NCI-H2171 treated with DMSO at 0.1 percent for 48 hours (cell line): ENCODE data around the gene AKAP5.
"Not testable (repeated sequence)": the region's sequence is repeated elsewhere in the genome, so short reads cannot be mapped to it uniquely, and the experiment has no call there.

Experiments used
- DNase-seq: peaks from one replicate; lab custom pipeline; 2025; lab: John Stamatoyannopoulos, UW

AKAP5 gene

DNA sequence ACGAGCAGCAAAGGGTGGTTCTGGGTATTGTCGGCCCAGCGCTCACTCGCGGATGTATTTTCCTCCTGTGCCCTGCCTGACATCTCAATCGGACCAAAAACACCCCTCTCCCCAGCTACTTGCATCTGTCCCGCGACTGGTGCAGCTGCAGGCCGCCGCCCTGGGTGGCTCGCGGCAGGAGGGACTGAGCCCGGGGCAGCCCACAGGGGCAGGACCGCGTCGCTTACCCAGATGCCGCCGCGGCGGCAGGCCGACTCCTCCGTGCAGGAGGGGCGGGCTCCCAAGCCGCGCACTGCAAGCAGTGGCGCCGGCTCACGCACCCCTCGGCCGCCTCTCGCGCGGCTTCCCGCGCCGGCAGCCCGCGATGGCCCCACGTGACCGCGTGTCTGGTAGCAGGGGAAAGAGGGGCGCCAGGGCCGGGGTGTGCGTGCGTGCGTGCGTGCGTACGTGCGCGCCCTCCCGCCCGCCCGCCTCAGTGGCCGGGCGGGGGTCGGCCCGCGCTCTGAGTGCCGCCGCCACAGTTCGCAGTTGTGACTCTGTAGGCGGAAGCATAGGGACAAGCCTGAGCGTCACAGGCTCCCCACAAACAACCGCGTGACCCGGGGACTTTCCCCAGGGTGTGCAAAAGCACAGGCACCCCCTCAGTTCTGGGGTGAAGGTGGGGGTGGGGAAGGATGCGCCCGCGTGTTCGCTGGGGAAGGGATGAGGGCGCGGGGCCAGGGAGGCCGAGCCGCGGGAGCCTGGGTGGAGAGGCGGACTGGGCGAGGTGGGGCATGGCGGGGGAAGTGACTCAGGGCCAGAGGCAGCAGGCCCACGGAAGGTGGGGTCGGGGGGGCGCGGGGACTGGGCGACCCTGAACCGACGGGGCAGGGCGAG is 38.4 kb downstream of the AKAP5 start, which contains the start of gene ZBTB25:
TSS of gene ZBTB25 (minus strand) at position 405 of the 876 bp plus-strand sequence. CDS start 13,305 bp downstream, outside the sequence.
- DNase-seq: peak; percentile 95

DNA sequence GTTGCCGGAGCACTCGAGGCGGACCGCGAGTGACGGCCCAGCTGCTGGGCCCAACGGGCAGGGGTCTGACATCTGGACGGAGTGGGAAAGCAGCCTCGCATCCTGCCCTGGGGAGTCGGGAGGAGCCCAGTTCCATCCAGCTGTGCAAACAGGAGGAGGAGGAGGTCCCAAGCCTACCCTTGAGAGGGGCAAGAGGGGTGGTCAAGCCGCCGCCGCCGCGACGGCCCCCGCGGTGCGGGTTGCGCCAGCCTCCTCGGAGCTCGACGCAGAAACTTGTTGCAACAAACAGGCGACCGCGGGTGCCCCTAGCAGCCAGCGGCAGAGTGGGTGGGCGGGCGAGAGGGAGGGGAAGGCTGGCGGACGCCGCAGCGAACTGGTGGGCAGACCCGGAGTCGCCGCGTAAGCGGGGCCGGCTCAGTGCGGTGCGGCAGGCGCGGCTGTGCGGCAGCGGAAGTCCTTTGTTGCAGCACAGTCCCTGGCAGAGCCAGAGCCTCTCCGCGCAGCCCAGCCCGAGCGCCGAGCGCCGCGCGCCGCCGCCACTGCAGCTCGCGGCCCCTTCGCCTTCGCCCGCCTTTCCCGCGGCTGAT is 39.1 kb downstream of the AKAP5 start, which contains the start of gene ZBTB1:
TSS of gene ZBTB1 (plus strand) at position 461 of the 587 bp plus-strand sequence. CDS start 16,735 bp downstream, outside the sequence.
- DNase-seq: peak; percentile 84

DNA sequence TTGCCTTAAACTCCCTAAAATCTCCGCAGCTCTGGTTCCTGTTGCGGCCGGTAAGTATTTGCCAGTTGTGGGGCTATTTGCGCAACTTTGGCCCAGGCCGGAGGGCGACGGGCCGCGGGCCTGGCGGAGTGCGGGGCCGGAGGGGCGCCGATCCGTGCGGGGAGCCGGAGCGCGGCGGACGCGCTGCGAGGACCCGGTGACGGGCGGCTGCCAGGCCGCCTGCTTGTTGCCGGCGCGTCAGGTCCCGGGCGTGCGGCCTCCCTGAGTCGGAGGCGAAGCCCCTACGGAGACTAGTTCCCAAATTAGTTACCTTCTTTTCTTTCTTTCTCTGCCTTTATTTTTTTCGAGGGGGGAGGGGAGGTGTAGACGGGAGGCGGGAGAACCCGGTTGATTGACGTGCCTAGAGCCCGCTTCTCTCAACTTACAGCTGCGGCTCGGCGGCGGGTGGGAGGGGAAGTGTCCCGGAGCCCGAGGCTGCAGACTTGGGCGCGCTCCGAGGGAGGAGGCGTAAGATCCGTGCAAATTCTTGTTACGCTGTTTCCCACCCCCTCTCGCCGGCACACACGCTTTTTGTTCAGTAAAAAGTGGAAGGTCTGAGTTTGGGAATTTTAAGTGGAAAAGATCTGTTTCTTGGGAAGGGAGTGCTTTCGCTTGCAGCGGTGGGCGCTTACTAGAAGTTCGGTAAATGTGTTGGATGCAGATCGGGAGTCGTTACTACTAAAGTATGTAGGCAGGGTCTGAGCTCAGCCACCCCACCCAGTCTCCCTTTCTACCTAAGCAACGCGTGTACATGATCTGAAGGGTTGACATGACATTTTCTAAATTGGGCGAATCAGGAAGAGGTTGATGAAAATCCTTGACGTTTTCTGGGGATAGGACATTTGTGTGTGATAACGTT is 39.8 kb downstream of the AKAP5 start:
- DNase-seq: peak; percentile 90

DNA sequence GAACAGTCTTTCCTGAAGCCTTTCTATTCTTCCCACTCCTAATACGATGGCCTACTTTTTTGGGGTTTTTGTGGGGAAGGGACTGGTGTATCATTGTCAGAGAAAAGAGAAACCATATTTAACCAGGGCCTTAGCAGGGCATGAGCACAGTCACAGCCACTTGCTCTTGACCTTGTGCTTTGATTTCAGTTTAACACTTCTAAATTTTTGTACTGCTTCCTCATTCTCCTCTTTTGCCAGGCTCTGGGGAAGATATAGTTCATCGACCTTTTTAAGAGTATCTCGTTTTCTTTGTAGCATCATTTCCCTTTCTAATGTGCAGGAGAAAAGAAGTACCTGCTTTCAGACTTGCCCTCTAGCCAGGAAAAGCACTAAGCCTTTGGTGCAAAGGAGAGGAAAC is 41.4 kb downstream of the AKAP5 start:
- no peak for DNase-seq

DNA sequence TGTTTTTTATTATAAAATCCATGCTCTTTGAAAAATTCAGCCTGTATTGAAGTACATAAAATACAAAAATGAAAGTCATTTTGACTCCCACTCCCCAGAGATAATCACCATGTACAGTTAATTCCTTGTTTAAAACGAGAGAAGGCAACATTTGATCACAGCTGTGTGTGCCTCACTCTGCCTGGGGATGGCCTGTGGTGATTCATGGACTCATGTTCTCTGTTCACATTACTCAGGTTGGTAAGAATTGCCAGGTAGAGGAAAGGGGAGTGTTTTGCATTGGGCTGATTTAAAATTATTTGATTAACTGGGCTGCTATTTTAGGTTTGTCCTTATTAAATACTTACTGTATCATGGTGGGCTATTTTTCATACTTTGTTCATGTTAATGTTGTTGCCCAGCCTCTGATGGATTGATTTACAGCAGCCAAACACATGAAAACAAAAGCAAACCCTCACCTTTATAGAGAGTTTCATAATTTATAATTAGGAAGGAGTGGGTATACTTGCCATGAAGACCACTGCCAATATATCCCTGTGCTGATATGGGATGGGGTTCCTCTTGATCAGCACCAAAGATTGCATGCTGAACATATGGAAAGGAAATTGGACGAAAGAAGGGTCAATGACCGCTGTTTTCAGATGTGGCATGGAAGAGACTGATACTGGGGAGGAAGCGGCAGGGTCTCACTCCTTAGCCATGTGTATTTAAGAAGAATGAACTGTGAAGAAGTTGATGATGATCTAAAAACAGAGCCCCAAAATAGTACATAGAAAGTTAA is 42.3 kb downstream of the AKAP5 start:
- DNase-seq: no peak

DNA sequence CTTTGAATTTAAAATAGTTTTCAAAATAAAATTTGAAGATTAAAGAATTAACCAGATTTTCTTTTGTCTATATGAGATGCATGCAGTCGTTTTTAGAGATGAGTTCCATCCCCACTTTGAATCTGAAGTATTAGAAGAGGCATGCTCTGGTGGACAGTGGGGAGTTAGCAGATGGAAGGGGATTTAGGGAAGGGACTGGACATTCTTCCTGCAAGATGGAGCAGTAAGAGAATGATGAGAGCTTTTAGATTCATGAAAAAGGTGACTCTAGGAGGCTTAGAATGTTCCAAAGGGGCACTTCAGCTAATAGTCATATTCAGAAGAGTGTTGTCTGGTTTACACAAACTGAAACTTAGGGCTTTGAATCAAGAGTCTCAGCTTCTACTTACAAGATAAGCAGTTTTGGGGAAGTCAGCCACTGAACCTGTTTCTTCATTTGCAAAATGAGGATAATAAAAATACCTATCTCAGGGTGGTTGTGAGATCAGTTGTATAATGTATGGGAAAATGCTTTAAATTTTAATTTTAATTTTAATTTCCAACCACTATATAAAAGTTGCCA is 43.0 kb downstream of the AKAP5 start:
- no peak for DNase-seq

DNA sequence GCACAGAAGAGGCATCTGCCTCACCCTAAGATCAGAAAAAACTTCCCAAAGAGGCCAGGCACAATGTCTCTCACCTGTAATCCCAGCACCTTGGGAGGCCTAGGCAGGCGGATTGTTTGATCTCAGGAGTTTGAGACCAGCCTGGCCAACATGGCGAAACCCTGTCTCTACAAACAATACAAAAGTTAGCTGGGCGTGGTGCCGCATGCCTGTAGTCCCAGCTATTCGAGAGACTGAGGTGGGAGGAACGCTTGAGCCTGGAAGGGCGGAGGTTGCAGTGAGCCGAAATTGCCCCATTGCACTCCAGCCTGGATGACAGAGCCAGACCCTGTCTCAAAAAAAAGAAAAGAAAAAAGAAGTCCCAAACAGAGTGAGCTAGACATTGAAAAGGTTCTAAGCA is 43.7 kb downstream of the AKAP5 start:
- no peak for DNase-seq

DNA sequence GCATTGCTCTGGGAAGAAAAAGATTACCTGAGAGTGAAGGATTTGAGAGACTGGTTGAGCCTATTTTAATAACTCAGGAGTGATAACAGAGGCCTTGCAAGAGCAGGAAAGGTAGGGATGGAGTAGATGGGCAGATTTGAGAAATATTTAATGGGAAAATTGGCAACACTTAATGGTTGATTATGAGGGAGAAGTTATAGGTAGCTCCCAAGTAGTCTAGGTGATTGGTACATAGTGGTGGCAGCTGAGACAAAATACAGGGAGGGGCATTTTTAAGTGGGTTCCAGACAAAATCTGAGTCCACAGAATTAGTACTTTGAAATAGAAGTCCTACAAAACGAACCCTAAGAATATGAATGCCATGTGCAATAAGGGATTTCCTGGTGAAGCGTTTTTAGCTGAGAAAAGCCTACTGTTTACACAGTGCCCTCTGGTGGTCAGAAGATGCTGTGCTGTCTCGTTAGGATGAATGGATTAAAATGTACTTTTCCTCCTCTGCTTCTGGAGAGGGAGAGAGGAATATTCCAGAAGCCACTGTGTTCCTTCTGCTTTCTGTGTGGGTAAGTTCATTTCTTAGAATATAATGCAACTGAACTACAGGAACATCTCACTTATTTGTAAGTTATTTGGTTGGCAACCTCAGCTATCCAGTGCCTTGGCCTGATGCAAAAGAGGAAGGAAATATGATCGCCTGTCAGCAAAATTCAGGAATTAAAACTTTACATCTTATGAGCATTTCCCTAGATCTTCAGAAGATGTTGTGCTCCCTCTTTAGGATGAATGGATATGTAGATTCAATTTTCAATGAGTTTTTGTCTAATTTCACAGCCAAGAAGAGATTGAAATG is 45.7 kb downstream of the AKAP5 start:
- peak; percentile 75 for DNase-seq

DNA sequence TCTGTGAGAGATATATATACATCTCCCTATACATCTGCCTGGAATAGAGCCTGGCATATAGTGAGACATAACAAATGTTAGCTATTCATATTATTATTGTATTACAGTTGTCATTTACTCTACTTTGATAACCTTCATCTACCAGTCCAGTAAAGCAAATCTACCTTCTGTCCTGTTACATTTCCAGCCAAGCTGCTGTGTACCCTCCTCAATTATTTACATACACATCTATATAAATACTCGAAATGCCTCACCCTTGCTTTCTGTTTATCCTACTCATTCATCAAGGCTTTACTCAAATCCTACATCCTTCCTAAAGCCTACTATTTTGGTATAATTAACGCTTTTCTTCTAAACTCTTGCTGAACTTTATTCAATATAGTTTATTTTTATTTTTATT is 48.0 kb downstream of the AKAP5 start:
- no peak for DNase-seq

DNA sequence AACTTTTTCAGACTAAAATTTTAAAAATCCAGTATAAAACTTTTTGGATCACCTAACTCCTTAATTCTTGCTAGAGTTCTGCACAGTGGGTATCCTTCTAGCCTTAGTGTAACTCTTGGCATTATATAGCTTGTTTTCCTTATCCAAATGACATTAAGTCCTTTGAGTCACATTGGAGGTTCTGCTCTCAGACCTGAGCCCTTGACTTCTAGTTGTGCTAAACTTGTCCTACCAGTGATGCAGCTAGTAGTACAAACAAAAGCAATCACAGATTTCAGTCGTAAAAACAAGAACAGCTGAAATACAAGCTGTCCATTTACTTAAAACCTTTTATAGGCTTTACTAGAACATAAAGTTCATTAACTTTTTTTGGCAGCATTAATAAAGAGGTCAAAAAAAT is 49.8 kb downstream of the AKAP5 start:
- DNase-seq: no peak

DNA sequence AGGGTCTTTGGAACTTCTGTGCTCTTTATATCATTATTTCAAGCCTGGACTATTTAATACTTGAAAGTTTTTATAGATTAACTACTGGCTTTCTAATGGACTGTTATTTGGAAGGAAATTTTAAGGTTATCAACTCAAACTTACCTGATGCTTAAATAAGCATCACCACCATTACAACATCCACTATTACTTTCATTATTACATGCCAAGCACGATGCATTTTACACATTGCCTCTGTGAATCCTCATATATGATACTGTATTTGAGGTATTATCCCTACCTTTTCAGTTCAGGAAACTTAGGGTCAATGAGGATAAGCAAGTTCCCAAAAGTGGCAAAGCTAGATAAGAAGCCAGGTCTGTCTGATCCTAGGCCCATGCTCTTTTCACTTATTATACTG is 51.7 kb downstream of the AKAP5 start:
- no peak for DNase-seq

DNA sequence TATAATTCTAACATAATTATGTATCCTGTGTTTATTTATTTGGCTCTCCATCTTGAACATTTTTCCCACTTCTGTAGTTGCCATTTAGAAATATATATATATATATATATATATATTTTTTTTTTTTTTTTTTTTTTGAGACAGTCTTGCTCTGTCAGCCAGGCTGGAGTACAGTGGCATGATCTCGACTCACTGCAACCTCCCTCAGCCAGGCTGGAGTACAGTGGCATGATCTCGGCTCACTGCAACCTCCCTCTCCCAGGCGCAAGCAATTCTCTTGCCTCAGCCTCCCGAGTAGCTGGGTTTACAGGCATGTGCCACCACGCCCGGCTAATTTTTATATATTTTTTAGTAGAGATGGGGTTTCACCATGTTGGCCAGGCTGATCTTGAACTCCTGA is 52.4 kb downstream of the AKAP5 start:
- DNase-seq: not testable (repeated sequence)

DNA sequence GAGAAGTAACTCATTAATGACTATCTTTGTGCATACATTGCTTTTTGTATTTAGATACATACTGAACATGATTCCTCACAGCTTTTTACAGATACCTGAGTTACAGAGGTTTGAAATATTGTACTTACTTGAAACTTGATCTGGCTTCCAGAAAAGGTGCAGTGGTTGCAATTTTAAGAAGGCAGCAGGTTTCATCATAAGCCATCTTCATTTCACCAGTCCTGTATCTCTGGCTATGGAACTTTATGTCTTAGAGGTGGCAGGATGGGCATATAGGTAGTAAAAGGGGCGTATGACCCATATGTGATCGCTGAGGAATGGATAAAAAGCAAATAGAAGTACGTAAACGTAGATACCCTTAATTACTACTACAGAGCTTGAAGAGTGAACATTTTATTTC is 52.9 kb downstream of the AKAP5 start:
- peak; percentile 28 for DNase-seq

DNA sequence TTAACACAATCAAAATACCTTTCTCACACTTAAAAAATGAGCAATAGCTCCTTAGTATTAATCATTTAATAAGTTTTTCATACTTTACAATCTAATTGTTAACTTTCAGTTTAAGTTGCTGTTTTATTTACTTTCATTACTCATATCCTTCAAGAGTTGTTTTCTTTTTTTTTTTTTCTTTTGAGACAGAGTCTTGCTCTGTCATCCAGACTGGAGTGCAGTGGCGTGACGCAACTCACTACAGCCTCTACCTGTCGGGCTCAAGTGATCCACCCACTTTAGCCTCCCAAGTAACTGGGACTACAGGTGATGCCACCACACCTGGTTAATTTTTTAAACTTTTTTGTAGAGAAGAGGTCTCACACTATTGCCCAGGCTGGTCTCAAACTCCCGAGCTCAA is 55.4 kb downstream of the AKAP5 start:
- DNase-seq: no peak

DNA sequence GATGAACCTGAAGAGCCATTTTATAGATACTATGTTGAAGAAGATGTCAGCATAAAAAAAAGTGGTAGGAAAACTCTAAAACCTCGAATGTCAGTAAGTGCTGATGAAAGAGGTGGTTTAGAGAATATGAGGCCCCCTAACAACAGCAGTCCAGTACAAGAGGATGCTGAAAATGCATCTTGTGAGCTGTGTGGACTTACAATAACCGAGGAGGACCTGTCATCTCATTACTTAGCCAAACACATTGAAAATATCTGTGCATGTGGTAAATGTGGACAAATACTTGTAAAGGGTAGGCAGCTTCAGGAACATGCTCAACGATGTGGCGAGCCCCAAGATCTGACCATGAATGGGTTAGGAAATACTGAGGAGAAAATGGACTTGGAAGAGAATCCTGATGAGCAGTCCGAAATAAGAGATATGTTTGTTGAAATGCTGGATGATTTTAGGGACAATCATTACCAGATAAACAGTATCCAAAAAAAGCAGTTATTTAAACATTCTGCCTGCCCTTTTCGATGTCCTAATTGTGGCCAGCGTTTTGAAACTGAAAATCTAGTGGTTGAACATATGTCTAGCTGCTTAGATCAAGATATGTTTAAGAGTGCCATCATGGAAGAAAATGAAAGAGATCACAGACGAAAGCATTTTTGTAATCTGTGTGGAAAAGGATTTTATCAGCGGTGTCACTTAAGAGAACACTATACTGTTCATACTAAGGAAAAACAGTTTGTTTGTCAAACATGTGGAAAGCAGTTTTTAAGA is 57.5 kb downstream of the AKAP5 start:
- DNase-seq: no peak
